SK-N-SH (cell line): ENCODE measurements around the gene ZNF346. TPM values are rescaled to one million over a fixed set of nuclear protein-coding genes. Genes with fewer than 3 reads are reported as not detected.
A peak's percentile ranks its signal among the peaks of the same experiment; 100 is the strongest.

Source experiments
- CTCF ChIA-PET: fragments of 300-600, 350-600 bp; formaldehyde crosslinking; extraction: SDS; loops from one replicate; lab custom pipeline; 2021; lab: Yijun Ruan, JAX
- POLR2A ChIA-PET: fragments of 350-600 bp; sonication (Branson Sonifier 250); formaldehyde crosslinking; extraction: SDS; loops from one replicate; lab custom pipeline; 2020; ENCODE audit warnings: antibody characterized with exemption, inconsistent platforms; lab: Yijun Ruan, JAX
- DNase-seq: peaks from one replicate; pipeline ENCODE4 v3.0.0; 2012
- H2AFZ ChIP-seq: fragments of 200-600 bp; sonication (generic); 2 replicates; pipeline ENCODE4 v1.8.1; 2016; ENCODE audit warnings: antibody characterized with exemption, mild to moderate bottlenecking, low read depth
- H3F3A ChIP-seq: fragments of 200-600 bp; sonication (generic); replicated peaks from 2 replicates; pipeline ENCODE3; 2016; ENCODE audit warnings: antibody characterized with exemption, mild to moderate bottlenecking; ENCODE audit not compliant: insufficient read depth
- H3K27ac ChIP-seq, 2 experiments: fragments of 200-500 bp in 1 of 2; fragments of 200-600 bp in 1 of 2; sonication (Bioruptor generic) in 1 of 2; sonication (generic), shearing (Covaris generic) in 1 of 2; 2 replicates each; pipeline versions ENCODE4 v1.5.1 to v1.6.1; 2014 to 2016; ENCODE audit warnings: low read depth in 2 of 2, inconsistent platforms in 1 of 2, low read length in 1 of 2, mild to moderate bottlenecking in 1 of 2, mixed read lengths in 1 of 2
- H3K27me3 ChIP-seq: fragments of 200-600 bp; sonication (generic), shearing (Covaris generic); 2 replicates; pipeline ENCODE4 v1.6.1; 2016; ENCODE audit warnings: mixed run types; ENCODE audit not compliant: insufficient read depth
- H3K36me3 ChIP-seq, 2 experiments: fragments of 200-500 bp in 1 of 2; fragments of 200-600 bp in 1 of 2; sonication (Bioruptor generic) in 1 of 2; sonication (generic) in 1 of 2; replicated peaks in 1 of 2; 2 replicates each; pipeline versions ENCODE3 to v1.5.1; 2014 to 2016; ENCODE audit warnings: low read length in 1 of 2, mild to moderate bottlenecking in 1 of 2; ENCODE audit not compliant: insufficient read depth in 2 of 2, control insufficient read depth in 1 of 2
- H3K4me1 ChIP-seq, 2 experiments: fragments of 200-500 bp in 1 of 2; fragments of 200-600 bp in 1 of 2; sonication (Bioruptor generic) in 1 of 2; sonication (generic), shearing (Covaris generic) in 1 of 2; 2 replicates each; pipeline versions ENCODE4 v1.5.1 to v1.6.1; 2014 to 2016; ENCODE audit warnings: low read depth in 1 of 2, low read length in 1 of 2, mixed run types in 1 of 2; ENCODE audit not compliant: insufficient read depth in 2 of 2, control insufficient read depth in 1 of 2
- H3K4me2 ChIP-seq: fragments of 200-600 bp; sonication (generic), shearing (Covaris generic); 2 replicates; pipeline ENCODE4 v1.6.1; 2017; ENCODE audit warnings: mixed run types
- H3K4me3 ChIP-seq, 2 experiments: fragments of 200-500 bp in 1 of 2; fragments of 200-600 bp in 1 of 2; sonication (Bioruptor generic) in 1 of 2; sonication (generic), shearing (Covaris generic) in 1 of 2; 2 replicates each; pipeline versions ENCODE4 v1.5.1 to v1.8.1; 2014 to 2016; ENCODE audit warnings: low read depth in 2 of 2, inconsistent platforms in 1 of 2, low read length in 1 of 2, mild to moderate bottlenecking in 1 of 2, mixed read lengths in 1 of 2, moderate library complexity in 1 of 2
- H3K79me2 ChIP-seq: fragments of 200-600 bp; sonication (generic); 2 replicates; pipeline ENCODE4 v1.8.1; 2017; ENCODE audit warnings: mild to moderate bottlenecking; ENCODE audit not compliant: insufficient read depth
- H3K9ac ChIP-seq: fragments of 200-600 bp; sonication (generic); 2 replicates; pipeline ENCODE4 v1.6.1; 2017; ENCODE audit warnings: mixed run types
- H3K9me2 ChIP-seq: fragments of 200-600 bp; sonication (generic); 2 replicates; pipeline ENCODE4 v1.6.1; 2017; ENCODE audit warnings: mixed run types
- H3K9me3 ChIP-seq: fragments of 200-600 bp; sonication (generic); 2 replicates; pipeline ENCODE4 v1.6.1; 2017; ENCODE audit warnings: mixed run types, mild to moderate bottlenecking, moderate library complexity
- H4K20me1 ChIP-seq: fragments of 200-600 bp; sonication (generic); 2 replicates; pipeline ENCODE4 v1.6.1; 2017; ENCODE audit warnings: mild to moderate bottlenecking, mixed run types; ENCODE audit not compliant: insufficient read depth
- CHD2 ChIP-seq: fragments of 150-350 bp; IDR thresholded peaks from 2 replicates; pipeline ENCODE4 v1.6.1; 2018; ENCODE audit warnings: low read length; ENCODE audit not compliant: partially characterized antibody
- CTCF ChIP-seq: fragments of 200-600 bp; sonication (generic); IDR thresholded peaks from 2 replicates; pipeline ENCODE4 v1.6.1; 2017; ENCODE audit warnings: antibody characterized with exemption, mild to moderate bottlenecking, moderate library complexity
- EP300 ChIP-seq, 2 experiments: IDR thresholded peaks; 2 replicates each; pipeline versions ENCODE4 v1.4.0 to v1.6.1; 2012; ENCODE audit warnings: borderline replicate concordance in 1 of 2, low read depth in 1 of 2, low read length in 1 of 2
- EZH2phosphoT487 ChIP-seq: fragments of 200-600 bp; sonication (generic); IDR thresholded peaks from 2 replicates; pipeline ENCODE4 v1.6.1; 2017; ENCODE audit warnings: low read depth, mixed run types, mild to moderate bottlenecking, antibody characterized with exemption, moderate library complexity, borderline replicate concordance
- FOSL2 ChIP-seq: IDR thresholded peaks from 2 replicates; pipeline ENCODE4 v1.4.0; 2012; ENCODE audit warnings: low read depth, mild to moderate bottlenecking, moderate library complexity, borderline replicate concordance
- FOXJ3 ChIP-seq: sonication (generic); formaldehyde crosslinking; IDR thresholded peaks from 2 replicates; pipeline ENCODE4 v1.5.1; 2020; ENCODE audit warnings: mild to moderate bottlenecking, missing genetic modification reagents
- GABPA ChIP-seq: IDR thresholded peaks from 2 replicates; pipeline ENCODE4 v1.4.0; 2012; ENCODE audit warnings: low read depth, mild to moderate bottlenecking
- JUND ChIP-seq: IDR thresholded peaks from 2 replicates; pipeline ENCODE4 v1.4.0; 2012
- MEF2A ChIP-seq: IDR thresholded peaks from 2 replicates; pipeline ENCODE4 v1.4.0; 2012; ENCODE audit warnings: low read depth, borderline replicate concordance
- MXI1 ChIP-seq: IDR thresholded peaks from 2 replicates; pipeline ENCODE4 v1.6.1; 2012; ENCODE audit warnings: mild to moderate bottlenecking, low read depth, low read length, improper control_type of control experiment
- NFIC ChIP-seq: IDR thresholded peaks from 2 replicates; pipeline ENCODE4 v1.4.0; 2012; ENCODE audit warnings: borderline replicate concordance
- POLR2AphosphoS5 ChIP-seq: IDR thresholded peaks from 2 replicates; pipeline ENCODE4 v1.6.1; 2012; ENCODE audit warnings: low read depth, low read length
- RAD21 ChIP-seq: IDR thresholded peaks from 2 replicates; pipeline ENCODE4 v1.6.1; 2012; ENCODE audit warnings: mild to moderate bottlenecking, low read length
- RFX5 ChIP-seq: IDR thresholded peaks from 2 replicates; pipeline ENCODE4 v1.6.1; 2012; ENCODE audit warnings: mild to moderate bottlenecking, improper control_type of control experiment, low read length
- TAF1 ChIP-seq: IDR thresholded peaks from 2 replicates; pipeline ENCODE4 v1.6.1; 2012; ENCODE audit warnings: low read depth, mild to moderate bottlenecking, low read length, moderate library complexity, borderline replicate concordance
- TCF12 ChIP-seq: IDR thresholded peaks from 2 replicates; pipeline ENCODE4 v1.4.0; 2012
- YY1 ChIP-seq: IDR thresholded peaks from 2 replicates; pipeline ENCODE4 v1.4.0; 2012; ENCODE audit warnings: low read depth, mild to moderate bottlenecking
- WGBS: methylation state at CpG from one replicate; pipeline ENCODE4 v1.1.6; 2017; ENCODE audit warnings: low lambda C conversion rate; 5-methylcytosine and 5-hydroxymethylcytosine counted together
- polyA plus RNA-seq, 3 experiments: library from polyadenylated mRNA; depleted of rRNA; stranded (reverse); fragments of >200 nt; gene quantifications; 2 replicates each; pipeline ENCODE4 v1.2.3, GENCODE V29; 2012
- TF ChIP-seq, protein P1 (sequence below): IDR thresholded peaks from 2 replicates; pipeline ENCODE4 v1.4.0; 2012; ENCODE audit warnings: low read depth, borderline replicate concordance
- TF ChIP-seq, protein P2 (sequence below): fragments of 150-350 bp; IDR thresholded peaks from 2 replicates; pipeline ENCODE4 v1.6.1; 2016; ENCODE audit warnings: mild to moderate bottlenecking, low read depth, low read length
- TF ChIP-seq, protein P3 (sequence below): IDR thresholded peaks from 2 replicates; pipeline ENCODE4; 2012
- TF ChIP-seq, protein P4 (sequence below): fragments of 150-350 bp; IDR thresholded peaks from 2 replicates; pipeline ENCODE4 v1.6.1; 2017; ENCODE audit warnings: antibody characterized with exemption, low read length, low read depth, borderline replicate concordance

Gene ZNF346
- polyA plus RNA-seq, 1 of the 3 experiments (the other 2 are of a cell fraction), result 15.1 TPM

DNA sequence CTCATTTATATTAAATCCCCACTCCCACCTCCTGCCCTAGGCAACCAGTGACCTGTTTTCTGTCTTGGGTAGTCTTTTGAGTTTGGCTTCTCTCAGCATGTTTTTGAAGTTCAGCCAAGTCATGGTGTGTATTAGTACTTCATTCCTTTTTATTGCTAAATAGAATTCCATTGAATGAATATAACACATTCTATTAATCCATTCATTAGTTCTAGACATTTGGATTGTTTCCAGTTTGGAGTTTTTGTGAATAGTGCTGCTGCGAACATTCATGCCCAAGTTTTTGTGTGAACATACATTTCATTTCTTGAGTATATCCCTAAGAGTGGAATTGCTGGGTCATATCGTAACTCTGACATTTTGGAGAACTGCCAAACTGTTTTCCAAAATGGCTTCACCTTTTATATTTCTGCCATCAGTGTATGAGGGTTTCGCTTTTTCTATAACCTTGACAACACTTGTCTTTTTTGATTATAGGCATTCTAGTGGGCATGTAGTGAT is 2.7 kb downstream of the ZNF346 start:
- POLR2A ChIA-PET, result no interaction called here
- H3K4me2 ChIP-seq, result no peak overlapping the region

DNA sequence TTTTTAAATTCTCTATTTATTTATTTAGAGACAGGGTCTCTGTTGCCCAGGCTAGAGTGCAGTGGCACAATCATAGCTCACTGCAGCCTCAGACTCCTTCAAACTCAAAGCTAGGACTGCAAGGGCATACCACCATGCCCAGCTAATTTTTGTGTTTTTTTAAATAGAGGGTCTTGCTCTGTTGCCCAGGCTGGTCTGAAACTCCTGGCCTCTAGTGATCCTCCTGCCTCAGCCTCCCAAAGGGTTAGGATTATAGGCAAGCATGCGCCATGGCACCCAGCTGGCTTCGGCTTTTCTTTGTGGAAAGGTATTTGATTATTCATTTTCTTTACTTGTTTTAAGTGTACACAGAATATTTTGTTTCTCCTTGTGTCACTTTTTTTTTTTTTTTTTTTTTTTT is 5.2 kb downstream of the ZNF346 start:
- no peak for DNase-seq
- H3K4me2 ChIP-seq, result no peak overlapping the region
- no peak overlapping the region for H2AFZ ChIP-seq
- peaks cover 0 to 5% of the 10 kb centered on the region in 2 experiments; a peak in 1 of 4 replicates for H3K4me1 ChIP-seq
- no peak overlapping the region for H3K9ac ChIP-seq
- no peak overlapping the region for H3K27ac ChIP-seq
- H3K9me3 ChIP-seq, result peaks cover 8% of the 10 kb centered on the region; the same call in 1 of the 2 replicates
- CTCF ChIA-PET, result no interaction called here
- no peak overlapping the region for H3K4me3 ChIP-seq
- H3K9me2 ChIP-seq, result no peaks in the 10 kb centered on the region
- no peak for TF ChIP-seq GABPA
- TF ChIP-seq, protein P1, sequence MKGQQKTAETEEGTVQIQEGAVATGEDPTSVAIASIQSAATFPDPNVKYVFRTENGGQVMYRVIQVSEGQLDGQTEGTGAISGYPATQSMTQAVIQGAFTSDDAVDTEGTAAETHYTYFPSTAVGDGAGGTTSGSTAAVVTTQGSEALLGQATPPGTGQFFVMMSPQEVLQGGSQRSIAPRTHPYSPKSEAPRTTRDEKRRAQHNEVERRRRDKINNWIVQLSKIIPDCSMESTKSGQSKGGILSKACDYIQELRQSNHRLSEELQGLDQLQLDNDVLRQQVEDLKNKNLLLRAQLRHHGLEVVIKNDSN, result no peak
- no peak for TF ChIP-seq FOXJ3 (CRISPR knock-in tag)
- no peak for TF ChIP-seq CTCF
- no peak for TF ChIP-seq EP300 (IDR thresholded peaks at IDR 0.05; ENCODE audit: borderline replicate concordance in 1 of 2, low read depth in 1 of 2, low read length in 1 of 2)
- no peak for TF ChIP-seq RFX5
- TF ChIP-seq TCF12, result no peak
- no peak for TF ChIP-seq MEF2A
- TF ChIP-seq NFIC, result no peak
- TF ChIP-seq, protein P2, sequence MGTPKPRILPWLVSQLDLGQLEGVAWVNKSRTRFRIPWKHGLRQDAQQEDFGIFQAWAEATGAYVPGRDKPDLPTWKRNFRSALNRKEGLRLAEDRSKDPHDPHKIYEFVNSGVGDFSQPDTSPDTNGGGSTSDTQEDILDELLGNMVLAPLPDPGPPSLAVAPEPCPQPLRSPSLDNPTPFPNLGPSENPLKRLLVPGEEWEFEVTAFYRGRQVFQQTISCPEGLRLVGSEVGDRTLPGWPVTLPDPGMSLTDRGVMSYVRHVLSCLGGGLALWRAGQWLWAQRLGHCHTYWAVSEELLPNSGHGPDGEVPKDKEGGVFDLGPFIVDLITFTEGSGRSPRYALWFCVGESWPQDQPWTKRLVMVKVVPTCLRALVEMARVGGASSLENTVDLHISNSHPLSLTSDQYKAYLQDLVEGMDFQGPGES, result no peak
- TF ChIP-seq, protein P3, sequence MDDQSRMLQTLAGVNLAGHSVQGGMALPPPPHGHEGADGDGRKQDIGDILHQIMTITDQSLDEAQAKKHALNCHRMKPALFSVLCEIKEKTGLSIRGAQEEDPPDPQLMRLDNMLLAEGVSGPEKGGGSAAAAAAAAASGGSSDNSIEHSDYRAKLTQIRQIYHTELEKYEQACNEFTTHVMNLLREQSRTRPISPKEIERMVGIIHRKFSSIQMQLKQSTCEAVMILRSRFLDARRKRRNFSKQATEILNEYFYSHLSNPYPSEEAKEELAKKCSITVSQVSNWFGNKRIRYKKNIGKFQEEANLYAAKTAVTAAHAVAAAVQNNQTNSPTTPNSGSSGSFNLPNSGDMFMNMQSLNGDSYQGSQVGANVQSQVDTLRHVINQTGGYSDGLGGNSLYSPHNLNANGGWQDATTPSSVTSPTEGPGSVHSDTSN, result no peak
- TF ChIP-seq EZH2phosphoT487, result no peak
- TF ChIP-seq YY1, result no peak
- TF ChIP-seq RAD21, result no peak
- TF ChIP-seq, protein P4, sequence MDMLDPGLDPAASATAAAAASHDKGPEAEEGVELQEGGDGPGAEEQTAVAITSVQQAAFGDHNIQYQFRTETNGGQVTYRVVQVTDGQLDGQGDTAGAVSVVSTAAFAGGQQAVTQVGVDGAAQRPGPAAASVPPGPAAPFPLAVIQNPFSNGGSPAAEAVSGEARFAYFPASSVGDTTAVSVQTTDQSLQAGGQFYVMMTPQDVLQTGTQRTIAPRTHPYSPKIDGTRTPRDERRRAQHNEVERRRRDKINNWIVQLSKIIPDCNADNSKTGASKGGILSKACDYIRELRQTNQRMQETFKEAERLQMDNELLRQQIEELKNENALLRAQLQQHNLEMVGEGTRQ, result no peak
- no peak for TF ChIP-seq POLR2AphosphoS5
- no peak for TF ChIP-seq TAF1
- no peak for TF ChIP-seq JUND
- no peak for TF ChIP-seq FOSL2
- TF ChIP-seq MXI1, result no peak
- peaks cover 11% of the 10 kb centered on the region for H3F3A ChIP-seq
- peaks cover 6 to 34% of the 10 kb centered on the region in 2 experiments for H3K36me3 ChIP-seq
- peaks cover 93% of the 10 kb centered on the region for H3K79me2 ChIP-seq
- 97% methylated on average over 2 of the region's 2 CpGs for WGBS
- no peaks in the 10 kb centered on the region for H4K20me1 ChIP-seq
- H3K27me3 ChIP-seq, result no peaks in the 10 kb centered on the region
- POLR2A ChIA-PET, result interaction anchor here (0.6 kb wide), 2 partner anchors 53 to 62 kb away, joined by 3 to 5 read pairs; no protein-coding TSS in a partner anchor

More for the DNA sequence above, 2.7 kb downstream of the ZNF346 start:
- 94% methylated on average over 3 of the region's 3 CpGs for WGBS
- Histone ChIP-seq H3K9me3 (no peaks in the 10 kb centered on the region), H2AFZ (no peak overlapping the region), H3K4me1 (peaks cover 0 to 5% of the 10 kb centered on the region in 2 experiments; a peak in 1 of 4 replicates), H3K27ac (no peak overlapping the region), H3K9ac (no peak overlapping the region), H3K9me2 (no peaks in the 10 kb centered on the region), H3K4me3 (no peak overlapping the region), H3K36me3 (peaks cover 6 to 15% of the 10 kb centered on the region in 2 experiments), H3K79me2 (peaks cover 76% of the 10 kb centered on the region), H3F3A (peaks cover 10% of the 10 kb centered on the region), H4K20me1 (no peaks in the 10 kb centered on the region), H3K27me3 (no peaks in the 10 kb centered on the region)
- DNase-seq, result no peak
- CTCF ChIA-PET, result interaction anchor here (1.6 kb wide), 1 partner anchor 364 kb away, joined by 7 read pairs; no protein-coding TSS in a partner anchor
- peak; percentile 12; the same call in 1 of the 2 replicates for TF ChIP-seq NFIC
- TF ChIP-seq CHD2, result no peak
